Measurements from ENCODE around the gene EYA2. TPM values are rescaled to one million over a fixed set of nuclear protein-coding genes. Genes with fewer than 3 reads are reported as not detected.

The EYA2 gene
- total and polyA plus RNA-seq, 8 donors, result 0.51 to 3.2 (median 1.4) TPM

DNA sequence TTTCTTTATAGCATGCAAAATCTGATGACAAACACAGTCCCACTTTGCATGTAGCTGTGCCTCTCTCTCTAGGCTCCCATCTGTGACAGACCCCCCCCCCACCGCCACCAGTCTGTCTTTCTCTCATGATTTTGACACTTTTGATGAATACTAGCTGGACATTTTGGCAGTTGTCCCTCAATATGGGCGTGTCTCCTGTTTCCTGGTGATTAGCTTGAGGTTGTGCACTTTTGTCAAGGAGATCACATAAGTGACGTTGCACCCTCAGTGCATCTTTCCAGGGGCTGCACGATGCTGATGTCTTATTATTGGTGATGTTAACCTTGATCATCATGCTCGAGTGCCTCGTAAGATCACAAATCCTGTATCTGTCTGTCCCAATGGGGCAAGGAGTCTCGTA, 155.1 kb downstream of the EYA2 start:
- FAIRE-seq (no peak), ATAC-seq (no peak)

DNA sequence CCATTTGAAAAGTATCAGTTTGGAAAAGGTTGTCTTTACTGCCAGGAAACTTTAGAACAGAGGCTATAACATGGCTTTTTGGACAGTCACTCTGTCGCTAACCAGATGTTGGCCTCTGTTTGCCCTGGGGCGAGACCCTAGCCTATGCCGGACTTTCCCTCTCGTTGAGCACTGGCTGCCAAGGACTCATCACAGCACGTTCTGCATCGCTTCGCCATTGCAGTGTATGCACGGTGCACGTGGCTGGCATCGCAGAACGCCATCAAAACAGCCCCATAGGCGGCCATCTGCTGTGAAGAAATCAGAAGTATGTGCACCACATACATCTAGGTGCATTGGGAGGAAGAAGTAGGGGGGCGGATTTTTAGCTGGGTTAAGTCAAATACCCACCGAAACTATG, 156.4 kb downstream of the EYA2 start:
- H3K36me3 ChIP-seq, result no peaks in the 10 kb centered on the region
- no peaks in the 10 kb centered on the region for H3K27me3 ChIP-seq
- H3K9me3 ChIP-seq, result no peaks in the 10 kb centered on the region
- WGBS, 2 donors, result 70% methylated on average over 14 of the region's 14 CpGs
- no peak for DNase-seq
- no peak for FAIRE-seq
- no peaks in the 10 kb centered on the region for H3K4me1 ChIP-seq
- TF ChIP-seq, protein P1, sequence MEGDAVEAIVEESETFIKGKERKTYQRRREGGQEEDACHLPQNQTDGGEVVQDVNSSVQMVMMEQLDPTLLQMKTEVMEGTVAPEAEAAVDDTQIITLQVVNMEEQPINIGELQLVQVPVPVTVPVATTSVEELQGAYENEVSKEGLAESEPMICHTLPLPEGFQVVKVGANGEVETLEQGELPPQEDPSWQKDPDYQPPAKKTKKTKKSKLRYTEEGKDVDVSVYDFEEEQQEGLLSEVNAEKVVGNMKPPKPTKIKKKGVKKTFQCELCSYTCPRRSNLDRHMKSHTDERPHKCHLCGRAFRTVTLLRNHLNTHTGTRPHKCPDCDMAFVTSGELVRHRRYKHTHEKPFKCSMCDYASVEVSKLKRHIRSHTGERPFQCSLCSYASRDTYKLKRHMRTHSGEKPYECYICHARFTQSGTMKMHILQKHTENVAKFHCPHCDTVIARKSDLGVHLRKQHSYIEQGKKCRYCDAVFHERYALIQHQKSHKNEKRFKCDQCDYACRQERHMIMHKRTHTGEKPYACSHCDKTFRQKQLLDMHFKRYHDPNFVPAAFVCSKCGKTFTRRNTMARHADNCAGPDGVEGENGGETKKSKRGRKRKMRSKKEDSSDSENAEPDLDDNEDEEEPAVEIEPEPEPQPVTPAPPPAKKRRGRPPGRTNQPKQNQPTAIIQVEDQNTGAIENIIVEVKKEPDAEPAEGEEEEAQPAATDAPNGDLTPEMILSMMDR (IDR thresholded peaks at IDR 0.05), result no peak
- H3K27ac ChIP-seq, result no peak overlapping the region
- no peak overlapping the region for H3K4me3 ChIP-seq
- intact Hi-C loops (cut with DNase I), result no loop called here
- no peak for ATAC-seq

More for the DNA sequence above, 155.1 kb downstream of the EYA2 start:
- H3K27ac ChIP-seq, result no peak overlapping the region
- H3K27me3 ChIP-seq, result no peaks in the 10 kb centered on the region
- TF ChIP-seq, protein P1 (IDR thresholded peaks at IDR 0.05), result no peak
- H3K36me3 ChIP-seq, result no peaks in the 10 kb centered on the region
- WGBS, 2 donors, result 41 to 59% methylated on average over 7 of the region's 7 CpGs
- DNase-seq, result no peak
- intact Hi-C loops (cut with DNase I), result no loop called here
- H3K9me3 ChIP-seq, result no peaks in the 10 kb centered on the region
- no peak overlapping the region for H3K4me3 ChIP-seq
- no peaks in the 10 kb centered on the region for H3K4me1 ChIP-seq

DNA sequence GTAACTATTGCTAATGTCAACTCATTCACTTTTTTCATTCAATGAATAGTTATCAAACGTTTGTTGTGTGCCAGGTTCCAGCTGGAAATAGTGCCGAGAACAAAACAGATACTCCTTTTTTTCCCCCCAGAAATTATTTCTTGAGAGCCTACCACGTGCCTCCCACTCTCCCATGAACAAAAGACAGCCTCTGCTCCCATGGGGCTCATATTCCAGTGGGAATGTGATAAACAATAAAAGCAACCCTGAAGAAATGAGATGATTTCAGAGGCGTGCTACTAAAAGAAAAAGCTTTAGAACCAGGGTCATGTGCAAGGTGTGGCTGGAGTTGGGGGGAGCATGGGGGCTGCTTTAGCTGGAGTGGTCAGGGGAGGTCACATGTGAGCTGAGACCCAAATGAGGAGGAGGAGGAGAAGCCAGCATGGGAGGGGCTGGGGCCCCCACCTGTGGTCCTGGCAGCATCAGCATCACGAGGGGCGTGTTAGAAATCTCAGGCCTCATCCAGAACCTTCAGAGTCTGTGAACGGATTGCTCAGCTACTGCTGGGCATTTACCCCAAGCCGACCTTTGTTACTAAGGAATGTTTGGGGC, 157.4 kb downstream of the EYA2 start:
- no peak overlapping the region for H3K4me3 ChIP-seq
- H3K9me3 ChIP-seq, result no peaks in the 10 kb centered on the region
- FAIRE-seq (no peak), DNase-seq (no peak), ATAC-seq (no peak)
- TF ChIP-seq, protein P1 (IDR thresholded peaks at IDR 0.05), result no peak
- H3K4me1 ChIP-seq, result no peaks in the 10 kb centered on the region
- H3K27me3 ChIP-seq, result no peaks in the 10 kb centered on the region
- H3K36me3 ChIP-seq, result no peaks in the 10 kb centered on the region
- H3K27ac ChIP-seq, result no peak overlapping the region
- intact Hi-C loops (cut with DNase I), result no loop called here
- 35 to 36% methylated on average over 8 of the region's 8 CpGs for WGBS, 2 donors

DNA sequence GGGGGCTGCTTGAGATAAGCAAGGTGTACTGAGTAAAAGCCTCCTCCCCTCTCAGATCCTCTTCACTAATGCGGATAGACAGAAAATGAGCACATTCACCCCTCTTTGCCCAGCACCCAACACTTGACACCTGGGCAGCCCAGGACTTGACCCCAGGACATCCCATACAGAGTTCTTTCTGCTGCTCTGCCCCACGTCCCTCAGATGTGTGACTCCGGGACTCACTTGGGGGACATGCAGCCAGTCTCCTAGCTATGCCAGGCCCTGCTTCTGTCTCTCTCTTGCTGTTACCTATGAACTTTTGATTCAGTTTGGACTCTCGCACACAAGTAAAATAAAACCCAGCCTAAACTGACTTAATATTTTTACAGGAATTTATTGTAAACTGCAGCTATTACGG, 159.9 kb downstream of the EYA2 start:
- 71 to 82% methylated on average over 5 of the region's 5 CpGs for WGBS, 2 donors
- Histone ChIP-seq H3K27me3 (no peaks in the 10 kb centered on the region), H3K4me3 (no peak overlapping the region), H3K9me3 (no peaks in the 10 kb centered on the region), H3K36me3 (no peaks in the 10 kb centered on the region), H3K27ac (no peak overlapping the region), H3K4me1 (no peaks in the 10 kb centered on the region)
- no peak for ATAC-seq
- TF ChIP-seq, protein P1 (IDR thresholded peaks at IDR 0.05), result no peak
- no peak for DNase-seq
- intact Hi-C loops (cut with DNase I), result no loop called here
- no peak for FAIRE-seq

DNA sequence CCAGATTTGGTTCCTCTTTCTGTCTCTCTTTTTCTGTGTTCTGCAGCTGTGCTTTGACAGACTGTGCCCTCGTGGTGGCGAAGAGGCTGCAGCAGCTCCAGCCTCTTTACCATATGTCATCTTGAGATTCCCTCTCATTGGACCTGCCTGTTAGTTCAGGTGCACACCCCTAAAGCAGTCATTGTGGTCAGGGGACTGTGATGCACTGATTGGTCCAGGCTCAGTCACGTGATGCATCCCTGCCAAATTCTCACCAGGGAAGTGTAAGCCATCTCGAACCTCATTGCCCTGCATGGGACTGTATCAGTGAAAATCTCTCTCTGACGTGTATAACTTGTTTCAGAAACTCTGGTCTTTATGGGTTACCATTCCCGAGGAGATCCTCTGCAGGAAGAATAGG, 160.3 kb downstream of the EYA2 start:
- intact Hi-C loops (cut with DNase I), result no loop called here
- ATAC-seq, result no peak
- Histone ChIP-seq H3K27me3 (no peaks in the 10 kb centered on the region), H3K9me3 (no peaks in the 10 kb centered on the region), H3K4me1 (no peaks in the 10 kb centered on the region), H3K4me3 (no peak overlapping the region), H3K36me3 (no peaks in the 10 kb centered on the region), H3K27ac (no peak overlapping the region)
- DNase-seq, result no peak
- FAIRE-seq, result no peak
- TF ChIP-seq, protein P1 (IDR thresholded peaks at IDR 0.05), result no peak
- 61 to 74% methylated on average over 6 of the region's 6 CpGs for WGBS, 2 donors

All from pancreas (tissue), 10 donors.